Peyer's patch (tissue), 4 donors: Measurements from ENCODE around the gene TOMT.

Experiments
- CTCF ChIP-seq, 6 experiments: fragments of 450-650 bp in 4 of 6; fragments of 200-600 bp in 2 of 6; sonication (generic) in 1 of 6; IDR thresholded peaks; one replicate each; pipeline ENCODE4 v1.5.1; 2017 to 2019; ENCODE audit warnings: antibody characterized with exemption in 6 of 6, mild to moderate bottlenecking in 3 of 6, moderate library complexity in 1 of 6
- POLR2A ChIP-seq, 2 donors: fragments of 450-650 bp; IDR thresholded peaks; one replicate each; pipeline ENCODE4 v1.5.1; 2017; ENCODE audit warnings: antibody characterized with exemption in 2 of 2, mild to moderate bottlenecking in 2 of 2, moderate library complexity in 2 of 2

- no peak for TF ChIP-seq CTCF (IDR thresholded peaks at IDR 0.05)
- no peak for TF ChIP-seq POLR2A (IDR thresholded peaks at IDR 0.05)
Measured at GRCh38 chr11:72084076-72084475, 21.6 kb upstream of the TOMT start.
